SH-SY5Y (cell line): ENCODE data around the gene PLEKHA7.

Source experiments
- GATA2 ChIP-seq: IDR thresholded peaks from 2 replicates; pipeline ENCODE4 v1.6.1; 2011; ENCODE audit warnings: mild to moderate bottlenecking, low read depth, low read length
- GATA3 ChIP-seq: IDR thresholded peaks from 2 replicates; pipeline ENCODE4 v1.6.1; 2011; ENCODE audit warnings: low read depth, mild to moderate bottlenecking, low read length, moderate library complexity

- TF ChIP-seq GATA3 (no peak), GATA2 (no peak)
These were observed 133.9 kb downstream of the PLEKHA7 start for GRCh38 chr11:16880184-16880801.
